PFSK-1 (cell line): ENCODE data around the gene CYSRT1.

Experiments used
- POLR2AphosphoS5 ChIP-seq: IDR thresholded peaks from 2 replicates; pipeline ENCODE4 v1.6.1; 2012; ENCODE audit warnings: low read depth, mild to moderate bottlenecking, control low read depth, low read length, moderate library complexity
- REST ChIP-seq, 2 experiments: IDR thresholded peaks; 2 replicates each; pipeline versions ENCODE4 v1.6.1 to v1.8.0; 2011 to 2012; ENCODE audit warnings: low read depth in 2 of 2, low read length in 2 of 2, control low read depth in 1 of 2, inconsistent platforms in 1 of 2, mild to moderate bottlenecking in 1 of 2, moderate library complexity in 1 of 2; ENCODE audit not compliant: insufficient read depth in 1 of 2
- TAF1 ChIP-seq: IDR thresholded peaks from 2 replicates; pipeline ENCODE4 v1.6.1; 2012; ENCODE audit warnings: low read length, control low read depth, borderline replicate concordance; ENCODE audit not compliant: insufficient read depth

DNA sequence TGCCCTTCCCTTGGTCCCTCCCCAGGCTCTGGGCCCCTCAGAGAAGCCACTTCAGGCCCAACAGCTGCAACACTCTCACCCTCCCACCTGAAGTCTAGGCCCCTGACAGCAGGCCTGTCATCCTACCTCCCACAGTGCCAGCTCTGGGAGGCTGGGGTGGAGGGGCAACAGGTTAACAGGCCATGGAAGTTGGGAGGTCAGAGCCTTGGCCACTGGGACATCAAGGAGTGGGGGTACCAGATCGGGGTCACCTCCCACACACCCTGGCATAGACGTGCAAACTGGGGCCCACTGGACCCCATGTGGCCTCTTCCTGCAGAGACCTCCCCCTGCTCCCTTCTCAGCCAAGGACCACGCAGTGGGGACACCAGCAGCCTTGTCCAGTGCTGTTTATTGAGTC lies 33.7 kb upstream of the CYSRT1 start:
- TF ChIP-seq REST (IDR thresholded peaks at IDR 0.05; ENCODE audit: insufficient read depth in 1 of 2, low read depth in 2 of 2, low read length in 2 of 2) (no peak), POLR2AphosphoS5 (no peak), TAF1 (no peak)
